SK-N-SH treated with all-trans-retinoic acid at 6 μM for 48 hours (cell line): Measurements from ENCODE around the gene VAV3.

Experiments used
- ARNTL ChIP-seq: fragments of 450-650 bp; formaldehyde crosslinking; IDR thresholded peaks from 2 replicates; pipeline ENCODE4 v1.5.0; 2020; ENCODE audit warnings: low read depth, mild to moderate bottlenecking, moderate library complexity, borderline replicate concordance
- BACH2 ChIP-seq: fragments of 250-450 bp; sonication (Bioruptor Pico); IDR thresholded peaks from 2 replicates; pipeline ENCODE4 v1.9.0; 2021; ENCODE audit warnings: mild to moderate bottlenecking, borderline replicate concordance
- CSRNP3 ChIP-seq: fragments of 250-450 bp; sonication (Bioruptor Pico); IDR thresholded peaks from 2 replicates; pipeline ENCODE4 v1.5.1; 2021; ENCODE audit warnings: mild to moderate bottlenecking, moderate library complexity
- ISL1 ChIP-seq: fragments of 250-450 bp; sonication (Bioruptor Pico); IDR thresholded peaks from 2 replicates; pipeline ENCODE4 v2.1.2; 2022; ENCODE audit warnings: mild to moderate bottlenecking, moderate library complexity
- OSR1 ChIP-seq: fragments of 250-450 bp; sonication (Bioruptor Pico); IDR thresholded peaks from 2 replicates; pipeline ENCODE4 v1.8.0; 2022; ENCODE audit warnings: moderate library complexity, mild to moderate bottlenecking, inconsistent platforms
- PATZ1 ChIP-seq: fragments of 250-450 bp; sonication (Bioruptor Pico); IDR thresholded peaks from 2 replicates; pipeline ENCODE4 v1.8.0; 2020; ENCODE audit warnings: mild to moderate bottlenecking, moderate library complexity, borderline replicate concordance
- PPARA ChIP-seq: fragments of 250-450 bp; sonication (Bioruptor Pico); IDR thresholded peaks from 2 replicates; pipeline ENCODE4 v1.5.0; 2020; ENCODE audit warnings: mild to moderate bottlenecking, borderline replicate concordance
- RARB ChIP-seq: fragments of 250-450 bp; sonication (Bioruptor Pico); IDR thresholded peaks from 2 replicates; pipeline ENCODE4 v1.8.0; 2021; ENCODE audit warnings: mild to moderate bottlenecking, moderate library complexity
- TCF4 ChIP-seq: fragments of 250-450 bp; sonication (Bioruptor Pico); IDR thresholded peaks from 2 replicates; pipeline ENCODE4 v1.8.0; 2021; ENCODE audit warnings: mild to moderate bottlenecking, moderate library complexity, borderline replicate concordance
- TSHZ2 ChIP-seq: fragments of 250-450 bp; sonication (Bioruptor Pico); IDR thresholded peaks from 2 replicates; pipeline ENCODE4 v1.5.0; 2020; ENCODE audit warnings: mild to moderate bottlenecking, moderate library complexity
- ZC3H10 ChIP-seq: fragments of 250-450 bp; sonication (Bioruptor Pico); IDR thresholded peaks from 2 replicates; pipeline ENCODE4 v1.5.1; 2021; ENCODE audit warnings: mild to moderate bottlenecking, moderate library complexity
- ZFP3 ChIP-seq: fragments of 250-450 bp; sonication (Bioruptor Pico); IDR thresholded peaks from 2 replicates; pipeline ENCODE4 v1.5.0; 2020; ENCODE audit warnings: mild to moderate bottlenecking, moderate library complexity
- ZFP30 ChIP-seq: fragments of 450-650 bp; formaldehyde crosslinking; IDR thresholded peaks from 2 replicates; pipeline ENCODE4 v1.5.0; 2022; ENCODE audit warnings: mild to moderate bottlenecking, moderate library complexity
- ZNF8 ChIP-seq: fragments of 450-650 bp; formaldehyde crosslinking; IDR thresholded peaks from 2 replicates; pipeline ENCODE4 v1.5.0; 2020; ENCODE audit warnings: mild to moderate bottlenecking, moderate library complexity

- TF ChIP-seq RARB (CRISPR knock-in tag) (no peak), ZNF8 (CRISPR knock-in tag) (no peak), ISL1 (CRISPR knock-in tag) (no peak), ARNTL (CRISPR knock-in tag) (no peak), ZFP3 (CRISPR knock-in tag) (no peak), PATZ1 (CRISPR knock-in tag) (no peak), PPARA (CRISPR knock-in tag) (no peak), ZFP30 (no peak), CSRNP3 (no peak), OSR1 (CRISPR knock-in tag) (no peak), BACH2 (no peak), ZC3H10 (CRISPR knock-in tag) (no peak), TCF4 (CRISPR knock-in tag) (no peak), TSHZ2 (CRISPR knock-in tag) (no peak)
Observed at GRCh38 chr1:107670397-107671040, 294.5 kb downstream of the VAV3 start.
